HepG2 (cell line): ENCODE results near the gene TTBK2. TPM values are rescaled to one million over a fixed set of nuclear protein-coding genes. Genes with fewer than 3 reads are reported as not detected.

Experiments used
- ATAC-seq: fragments of 200-7000 bp; cut with Tn5 transposase; 3 replicates; pipeline ENCODE4 v1.9.1; 2020; ENCODE audit warnings: mild to moderate bottlenecking, moderate library complexity
- BruUV-seq: library from RNA; stranded (reverse); fragments of 400-500 nt; replicated peaks from 2 replicates; lab custom pipeline; 2021; lab: Mats Ljungman, UMichigan
- CTCF ChIA-PET: fragments of 300-600 bp; formaldehyde crosslinking; extraction: SDS; loops from one replicate; lab custom pipeline; 2021; ENCODE audit warnings: low total read pairs, inconsistent platforms, low intra/inter-chr PET ratio; lab: Yijun Ruan, JAX
- POLR2A ChIA-PET: fragments of 350-600 bp; sonication (Branson Sonifier 250); formaldehyde crosslinking; loops from one replicate; lab custom pipeline; 2020; ENCODE audit warnings: antibody characterized with exemption, inconsistent platforms; lab: Yijun Ruan, JAX
- DNase-seq: peaks from one replicate; pipeline ENCODE4 v3.0.0-alpha.2; 2015; ENCODE audit warnings: low spot score
- FAIRE-seq: peaks from 3 replicates; lab custom pipeline; 2011; peaks lifted over from hg19 to GRCh38; lab: Jason Lieb, UNC
- H2AFZ ChIP-seq: one replicate; pipeline ENCODE4 v1.6.1; 2011; ENCODE audit warnings: low read length, inconsistent platforms
- H3K27ac ChIP-seq: fragments of 300-600 bp; 3 replicates; pipeline ENCODE4 v1.8.0; 2011; ENCODE audit warnings: mixed run types, mild to moderate bottlenecking, mixed read lengths, low read length, inconsistent platforms; ENCODE audit not compliant: insufficient read depth; ENCODE audit errors: extremely low read length
- H3K27me3 ChIP-seq, 2 experiments: fragments of 200-600 bp in 1 of 2; 2 replicates in 1 of 2; 3 replicates in 1 of 2; pipeline versions ENCODE4 v1.6.0 to v1.8.0; 2011; ENCODE audit warnings: low read length in 2 of 2, mild to moderate bottlenecking in 2 of 2, moderate library complexity in 2 of 2, inconsistent platforms in 1 of 2; ENCODE audit not compliant: insufficient read depth in 2 of 2, control insufficient read depth in 1 of 2
- H3K36me3 ChIP-seq, 2 experiments: fragments of 200-600 bp in 1 of 2; replicated peaks in 1 of 2; 2 replicates in 1 of 2; 3 replicates in 1 of 2; pipeline versions ENCODE4 v1.5.1 to v1.8.0; 2011; ENCODE audit warnings: low read length in 2 of 2, inconsistent platforms in 1 of 2; ENCODE audit not compliant: insufficient read depth in 2 of 2, control insufficient read depth in 1 of 2
- H3K4me1 ChIP-seq: 2 replicates; pipeline ENCODE4 v1.5.1; 2012; ENCODE audit warnings: low read length, inconsistent platforms; ENCODE audit not compliant: insufficient read depth
- H3K4me2 ChIP-seq: 2 replicates; pipeline ENCODE4 v1.6.0; 2011; ENCODE audit warnings: low read depth, low read length, inconsistent platforms
- H3K4me3 ChIP-seq, 3 experiments: fragments of 200-600 bp in 1 of 3; sonication (generic), shearing (Covaris generic) in 1 of 3; replicated peaks in 1 of 3; 2 replicates each; pipeline ENCODE4 v1.5.1; 2011 to 2016; ENCODE audit warnings: low read length in 3 of 3, inconsistent platforms in 2 of 3, low read depth in 2 of 3, mild to moderate bottlenecking in 2 of 3, control low read depth in 1 of 3, mixed read lengths in 1 of 3; ENCODE audit not compliant: insufficient read depth in 1 of 3
- H3K79me2 ChIP-seq: one replicate; pipeline ENCODE4 v1.6.1; 2011; ENCODE audit warnings: low read length, inconsistent platforms; ENCODE audit not compliant: insufficient read depth
- H3K9ac ChIP-seq: 2 replicates; pipeline ENCODE4 v1.6.0; 2011; ENCODE audit warnings: mild to moderate bottlenecking, low read depth, low read length, inconsistent platforms; ENCODE audit not compliant: insufficient read depth
- H3K9me3 ChIP-seq: 2 replicates; pipeline ENCODE4 v1.5.1; 2012; ENCODE audit warnings: mild to moderate bottlenecking, low read length
- H4K20me1 ChIP-seq: 2 replicates; pipeline ENCODE4 v1.6.0; 2011; ENCODE audit warnings: inconsistent platforms, mild to moderate bottlenecking, low read length, moderate library complexity; ENCODE audit not compliant: insufficient read depth
- DMAP1 ChIP-seq: IDR thresholded peaks from 2 replicates; pipeline ENCODE4 v1.6.1; 2016
- FOXA1 ChIP-seq, 2 experiments: fragments of 450-650 bp in 1 of 2; sonication (generic) in 1 of 2; formaldehyde crosslinking in 1 of 2; IDR thresholded peaks; 2 replicates each; pipeline versions ENCODE4 v1.4.0 to v1.6.1; 2016 to 2020; ENCODE audit warnings: missing genetic modification reagents in 1 of 2
- GABPB1 ChIP-seq: IDR thresholded peaks from 2 replicates; pipeline ENCODE4 v1.6.1; 2016; ENCODE audit warnings: mild to moderate bottlenecking, missing genetic modification reagents, moderate library complexity, missing compliant biosample characterization
- GATAD1 ChIP-seq: IDR thresholded peaks from 2 replicates; pipeline ENCODE4 v1.6.1; 2016; ENCODE audit warnings: missing genetic modification reagents, missing compliant biosample characterization
- HOMEZ ChIP-seq: IDR thresholded peaks from 2 replicates; pipeline ENCODE4 v1.6.1; 2016; ENCODE audit warnings: low read depth
- KDM1A ChIP-seq: IDR thresholded peaks from 2 replicates; pipeline ENCODE4 v1.6.1; 2016; ENCODE audit warnings: missing compliant biosample characterization
- KLF6 ChIP-seq: IDR thresholded peaks from 2 replicates; pipeline ENCODE4 v1.8.0; 2016; ENCODE audit warnings: missing biosample characterization, missing genetic modification reagents
- MAF1 ChIP-seq: sonication (generic); formaldehyde crosslinking; IDR thresholded peaks from 2 replicates; pipeline ENCODE4 v1.5.0; 2020; ENCODE audit warnings: missing genetic modification reagents, borderline replicate concordance
- PTBP1 ChIP-seq: fragments of 200-400 bp; formaldehyde crosslinking; IDR thresholded peaks from 2 replicates; pipeline ENCODE4 v1.6.1; 2018; ENCODE audit warnings: low read length, low read depth; ENCODE audit not compliant: poor library complexity, severe bottlenecking
- SAFB2 ChIP-seq: sonication (generic); formaldehyde crosslinking; IDR thresholded peaks from 2 replicates; pipeline ENCODE4 v1.5.1; 2020; ENCODE audit warnings: missing genetic modification reagents, low read depth, mild to moderate bottlenecking, borderline replicate concordance
- SAP130 ChIP-seq: IDR thresholded peaks from 2 replicates; pipeline ENCODE4 v1.6.1; 2016; ENCODE audit warnings: low read depth
- SIX1 ChIP-seq: sonication (generic); formaldehyde crosslinking; IDR thresholded peaks from 2 replicates; pipeline ENCODE4 v1.4.0; 2020; ENCODE audit warnings: missing genetic modification reagents, borderline replicate concordance
- SPEN ChIP-seq: sonication (generic); formaldehyde crosslinking; IDR thresholded peaks from 2 replicates; pipeline ENCODE4 v1.5.1; 2020; ENCODE audit warnings: low read depth, mild to moderate bottlenecking, missing genetic modification reagents
- TBX3 ChIP-seq: fragments of 450-650 bp; IDR thresholded peaks from 2 replicates; pipeline ENCODE4 v1.6.1; 2017; ENCODE audit warnings: antibody characterized with exemption, mild to moderate bottlenecking, inconsistent platforms, borderline replicate concordance
- YEATS4 ChIP-seq: sonication (generic); formaldehyde crosslinking; IDR thresholded peaks from 2 replicates; pipeline ENCODE4 v1.4.0; 2020; ENCODE audit warnings: missing genetic modification reagents, borderline replicate concordance
- WGBS: methylation state at CpG from one replicate; pipeline ENCODE4 v1.1.6; 2017; ENCODE audit warnings: low lambda C conversion rate; 5-methylcytosine and 5-hydroxymethylcytosine counted together
- in situ Hi-C: cut with HindIII; loops from 2 replicates; pipeline ENCODE4 v1.10.0; 2017; ENCODE audit warnings: low pct_unique_long_range_greater_than_20kb; ENCODE audit not compliant: extremely low pct_ligation_motif_present
- intact Hi-C: fragments of 100-400 bp; cut with micrococcal nuclease; formaldehyde crosslinking; loops from one replicate; pipeline ENCODE4 v1.10.0; 2022; ENCODE audit not compliant: unreplicated experiment
- polyA plus RNA-seq, 8 experiments: library from polyadenylated mRNA; depleted of rRNA in 3 of 8; stranded (reverse) in 7 of 8; unstranded in 1 of 8; fragments of >200 nt; fragmentation: Illumina TruSeq in 4 of 8; extraction: Trizol in 4 of 8; gene quantifications; 2 replicates each; pipeline versions ENCODE4 v1.2.1 to v1.2.3, GENCODE V29; 2011 to 2016; ENCODE audit warnings: low read depth in 4 of 8, missing spikeins in 1 of 8, mixed read lengths in 1 of 8; ENCODE audit not compliant: insufficient read depth in 1 of 8
- total RNA-seq, 5 experiments: library from RNA; depleted of rRNA; stranded (reverse); fragments of >200 nt; fragmentation: Illumina TruSeq; extraction: Trizol; gene quantifications; 2 replicates each; pipeline ENCODE4 v1.2.3, GENCODE V29; 2016; ENCODE audit warnings: low read depth in 1 of 5

Gene TTBK2
- total and polyA plus RNA-seq, 2 of the 13 experiments (the other 11 are each of a cell fraction or from before 2014, with no cell fraction given) = 5.1 to 7.4 TPM

GRCh38 chr15:42796955-42797782, 123.4 kb downstream of the TTBK2 start:
- intact Hi-C loops (loop anchor here (10.0 kb wide), 1 partner anchor 128 kb away; the partner anchor contains the start of gene TTBK2), in situ Hi-C loops (no loop called here)
- DNase-seq = no peak
- POLR2A ChIA-PET = no interaction called here
- Histone ChIP-seq H3K4me3 (no peak overlapping the region), H3K4me2 (no peak overlapping the region), H3K27ac (no peak overlapping the region), H3K36me3 (peaks cover 0 to 1% of the 10 kb centered on the region in 2 experiments; a peak in 1 of 5 replicates), H3K79me2 (no peaks in the 10 kb centered on the region), H3K27me3 (no peaks in the 10 kb centered on the region), H3K9ac (no peak overlapping the region), H3K9me3 (no peaks in the 10 kb centered on the region), H3K4me1 (no peaks in the 10 kb centered on the region), H2AFZ (no peak overlapping the region), H4K20me1 (no peaks in the 10 kb centered on the region)
- TF ChIP-seq TBX3 (no peak), SAFB2 (CRISPR knock-in tag) (no peak), FOXA1 (IDR thresholded peaks at IDR 0.05) (no peak), FOXA1 (CRISPR knock-in tag; IDR thresholded peaks at IDR 0.05) (no peak), GATAD1 (CRISPR knock-in tag) (no peak), SAP130 (CRISPR knock-in tag) (no peak), PTBP1 (no peak), KLF6 (no peak), DMAP1 (CRISPR knock-in tag) (no peak)
- 95% methylated on average over 5 of the region's 5 CpGs for WGBS
- CTCF ChIA-PET = no interaction called here
- no TSS peak for BruUV-seq
- no peak for ATAC-seq
- FAIRE-seq = no peak

GRCh38 chr15:42788725-42789124, 131.9 kb downstream of the TTBK2 start:
- ChIA-PET POLR2A (no interaction called here), CTCF (no interaction called here)
- intact Hi-C loops (no loop called here), in situ Hi-C loops (no loop called here)
- H3K4me2 ChIP-seq = no peak overlapping the region
- no peaks in the 10 kb centered on the region for H3K36me3 ChIP-seq
- no peak for ATAC-seq
- H3K9me3 ChIP-seq = no peaks in the 10 kb centered on the region
- no peaks in the 10 kb centered on the region for H4K20me1 ChIP-seq
- no peaks in the 10 kb centered on the region for H3K79me2 ChIP-seq
- H3K27ac ChIP-seq = no peak overlapping the region
- no peak for DNase-seq
- no TSS peak for BruUV-seq
- FAIRE-seq = no peak
- H3K9ac ChIP-seq = no peak overlapping the region
- H3K4me3 ChIP-seq = no peak overlapping the region
- TF ChIP-seq GABPB1 (CRISPR knock-in tag) (no peak), KDM1A (CRISPR knock-in tag) (no peak), YEATS4 (no peak), SPEN (no peak), SIX1 (no peak), HOMEZ (CRISPR knock-in tag) (no peak), MAF1 (no peak)
- no peaks in the 10 kb centered on the region for H3K27me3 ChIP-seq
- H2AFZ ChIP-seq = no peak overlapping the region
- H3K4me1 ChIP-seq = no peaks in the 10 kb centered on the region
